GM12878 (cell line): ENCODE data around the gene DIPK1A. TPM values are rescaled to one million over a fixed set of nuclear protein-coding genes. Genes with fewer than 3 reads are reported as not detected.

Source experiments
- BCL3 ChIP-seq: IDR thresholded peaks from 2 replicates; pipeline ENCODE4 v1.6.1; 2011; ENCODE audit warnings: borderline replicate concordance, low read depth, mild to moderate bottlenecking, moderate library complexity, low read length; ENCODE audit not compliant: insufficient read depth, poor library complexity, severe bottlenecking
- CBFB ChIP-seq: IDR thresholded peaks from 2 replicates; pipeline ENCODE4 v1.6.1; 2016; ENCODE audit warnings: antibody characterized with exemption, low read depth
- CEBPB ChIP-seq, 2 experiments: fragments of 150-350 bp in 1 of 2; IDR thresholded peaks; 2 replicates each; pipeline ENCODE4 v1.6.1; 2012 to 2014; ENCODE audit warnings: low read depth in 2 of 2, low read length in 2 of 2, borderline replicate concordance in 1 of 2, inconsistent platforms in 1 of 2
- E4F1 ChIP-seq: fragments of 450-650 bp; IDR thresholded peaks from 2 replicates; pipeline ENCODE4 v1.6.1; 2018; ENCODE audit warnings: borderline replicate concordance, mild to moderate bottlenecking; ENCODE audit not compliant: partially characterized antibody
- EED ChIP-seq: sonication (generic); IDR thresholded peaks from 2 replicates; pipeline ENCODE4 v1.6.1; 2016; ENCODE audit warnings: antibody characterized with exemption, low read depth
- EZH2 ChIP-seq: IDR thresholded peaks from 2 replicates; pipeline ENCODE4 v1.6.1; 2012; ENCODE audit warnings: low read depth, mild to moderate bottlenecking, control low read depth, inconsistent platforms, low read length, borderline replicate concordance; ENCODE audit not compliant: control insufficient read depth
- FOXM1 ChIP-seq: IDR thresholded peaks from 2 replicates; pipeline ENCODE4 v1.6.1; 2012; ENCODE audit warnings: low read depth, mild to moderate bottlenecking, inconsistent platforms, low read length, moderate library complexity
- JUNB ChIP-seq: IDR thresholded peaks from 2 replicates; pipeline ENCODE4 v1.6.1; 2016; ENCODE audit warnings: antibody characterized with exemption, mild to moderate bottlenecking
- KDM1A ChIP-seq: fragments of 200-600 bp; sonication (generic); IDR thresholded peaks from 2 replicates; pipeline ENCODE4 v1.6.1; 2016; ENCODE audit warnings: borderline replicate concordance
- MEF2B ChIP-seq: fragments of 450-650 bp; IDR thresholded peaks from 2 replicates; pipeline ENCODE4 v1.6.1; 2018; ENCODE audit warnings: mild to moderate bottlenecking, moderate library complexity; ENCODE audit not compliant: partially characterized antibody, poor library complexity, severe bottlenecking
- MYB ChIP-seq: fragments of 150-350 bp; IDR thresholded peaks from 2 replicates; pipeline ENCODE4 v1.6.1; 2014; ENCODE audit warnings: mild to moderate bottlenecking, low read depth, low read length, borderline replicate concordance
- MYC ChIP-seq: IDR thresholded peaks from 2 replicates; pipeline ENCODE4 v1.6.1; 2011; ENCODE audit warnings: mild to moderate bottlenecking, low read length, moderate library complexity, inconsistent platforms; ENCODE audit not compliant: insufficient read depth, insufficient replicate concordance, insufficient read length, severe bottlenecking
- NFIC ChIP-seq: IDR thresholded peaks from 2 replicates; pipeline ENCODE4 v1.6.1; 2012; ENCODE audit warnings: low read depth, mild to moderate bottlenecking, inconsistent platforms, low read length, moderate library complexity
- NFXL1 ChIP-seq: fragments of 450-650 bp; IDR thresholded peaks from 2 replicates; pipeline ENCODE4 v1.6.1; 2017; ENCODE audit warnings: antibody characterized with exemption, mild to moderate bottlenecking, borderline replicate concordance
- NR2C2 ChIP-seq: IDR thresholded peaks from 2 replicates; pipeline ENCODE4 v1.6.1; 2011; ENCODE audit warnings: borderline replicate concordance, low read depth; ENCODE audit not compliant: control insufficient read depth, insufficient read length
- PAX5 ChIP-seq: IDR thresholded peaks from 2 replicates; pipeline ENCODE4 v1.6.1; 2011; ENCODE audit warnings: low read depth, low read length, borderline replicate concordance
- POLR2AphosphoS2 ChIP-seq: IDR thresholded peaks from 2 replicates; pipeline ENCODE4 v1.6.1; 2011; ENCODE audit warnings: low read depth, mild to moderate bottlenecking, low read length, improper control_type of control experiment, moderate library complexity
- RUNX3 ChIP-seq: IDR thresholded peaks from 2 replicates; pipeline ENCODE4 v1.6.1; 2012; ENCODE audit warnings: low read length, inconsistent platforms
- SREBF1 ChIP-seq: IDR thresholded peaks from 2 replicates; pipeline ENCODE4 v1.6.1; 2012; ENCODE audit warnings: mild to moderate bottlenecking, low read length
- WRNIP1 ChIP-seq: IDR thresholded peaks from 2 replicates; pipeline ENCODE4 v1.6.1; 2011; ENCODE audit warnings: low read depth, low read length, improper control_type of control experiment, borderline replicate concordance
- YBX1 ChIP-seq: fragments of 450-650 bp; IDR thresholded peaks from 2 replicates; pipeline ENCODE4 v1.6.1; 2016; ENCODE audit warnings: antibody characterized with exemption
- ZNF687 ChIP-seq: fragments of 450-650 bp; IDR thresholded peaks from 2 replicates; pipeline ENCODE4 v1.6.1; 2017; ENCODE audit warnings: mild to moderate bottlenecking, moderate library complexity
- polyA plus RNA-seq, 11 experiments: library from polyadenylated mRNA; depleted of rRNA in 4 of 11; unstranded in 6 of 11; stranded (reverse) in 5 of 11; fragments of >200 nt; fragmentation: Nextera tagmentation in 4 of 11; fragmentation: Illumina TruSeq in 1 of 11; extraction: Ambion mirVana in 4 of 11; extraction: Trizol in 1 of 11; gene quantifications; 1 replicate in 1 of 11; 2 replicates in 10 of 11; pipeline versions ENCODE4 v1.2.1 to v1.2.3, GENCODE V29; 2011 to 2016; ENCODE audit warnings: inconsistent platforms in 2 of 11, missing spikeins in 2 of 11, low read depth in 1 of 11
- total RNA-seq, 4 experiments: library from RNA; depleted of rRNA in 3 of 4; stranded (reverse); fragments of >200 nt in 3 of 4; fragmentation: Illumina TruSeq in 1 of 4; extraction: Trizol in 1 of 4; gene quantifications; 2 replicates each; pipeline versions ENCODE4 v1.2.1 to v1.2.3, GENCODE V29; 2013 to 2021

The DIPK1A gene
- total and polyA plus RNA-seq, 10 of the 15 experiments (the other 5 are each of a cell fraction or from before 2014, with no cell fraction given) = 4.9 to 15.0 (median 9.7) TPM

- TF ChIP-seq NFXL1 (no peak), SREBF1 (no peak), NR2C2 (no peak), JUNB (0 out of 2 replicates have a peak, but pooled peaks have one; percentile 34), KDM1A (no peak), NFIC (peak; percentile 53), YBX1 (no peak), EZH2 (no peak), WRNIP1 (no peak), E4F1 (no peak), EED (no peak), CBFB (no peak), ZNF687 (peak; percentile 58; the same call in 1 of the 2 replicates), POLR2AphosphoS2 (no peak), MYB (no peak), MEF2B (peak; percentile 49), CEBPB (IDR thresholded peaks at IDR 0.05; ENCODE audit: borderline replicate concordance in 1 of 2, low read depth in 2 of 2, low read length in 2 of 2) (no peak; a peak in 1 of 4 replicates), BCL3 (no peak), MYC (no peak), PAX5 (no peak), RUNX3 (peak; percentile 61), FOXM1 (peak; percentile 56)
Observed at GRCh38 chr1:92957030-92957734, 4.1 kb downstream of the DIPK1A start (continued).
